Astrocyte of the cerebellum (primary cell): ENCODE data around the gene EHBP1L1.

Experiments
- DNase-seq: peaks from one replicate; pipeline ENCODE4 v3.0.0-alpha.2; 2011; ENCODE audit warnings: low read depth
- H3K4me3 ChIP-seq: 2 replicates; pipeline ENCODE4 v1.5.1; 2011; ENCODE audit warnings: mild to moderate bottlenecking, low read depth, low read length, moderate library complexity
- in situ Hi-C: cut with HindIII; loops from 2 replicates; pipeline ENCODE4 v1.10.0; 2017; ENCODE audit warnings: low sequenced_read_pairs
- TF ChIP-seq, protein P1 (sequence below): IDR thresholded peaks from 2 replicates; pipeline ENCODE4 v1.5.1; 2012; ENCODE audit warnings: low read length, low read depth, moderate library complexity, mild to moderate bottlenecking; ENCODE audit errors: missing control alignments

EHBP1L1 gene

DNA sequence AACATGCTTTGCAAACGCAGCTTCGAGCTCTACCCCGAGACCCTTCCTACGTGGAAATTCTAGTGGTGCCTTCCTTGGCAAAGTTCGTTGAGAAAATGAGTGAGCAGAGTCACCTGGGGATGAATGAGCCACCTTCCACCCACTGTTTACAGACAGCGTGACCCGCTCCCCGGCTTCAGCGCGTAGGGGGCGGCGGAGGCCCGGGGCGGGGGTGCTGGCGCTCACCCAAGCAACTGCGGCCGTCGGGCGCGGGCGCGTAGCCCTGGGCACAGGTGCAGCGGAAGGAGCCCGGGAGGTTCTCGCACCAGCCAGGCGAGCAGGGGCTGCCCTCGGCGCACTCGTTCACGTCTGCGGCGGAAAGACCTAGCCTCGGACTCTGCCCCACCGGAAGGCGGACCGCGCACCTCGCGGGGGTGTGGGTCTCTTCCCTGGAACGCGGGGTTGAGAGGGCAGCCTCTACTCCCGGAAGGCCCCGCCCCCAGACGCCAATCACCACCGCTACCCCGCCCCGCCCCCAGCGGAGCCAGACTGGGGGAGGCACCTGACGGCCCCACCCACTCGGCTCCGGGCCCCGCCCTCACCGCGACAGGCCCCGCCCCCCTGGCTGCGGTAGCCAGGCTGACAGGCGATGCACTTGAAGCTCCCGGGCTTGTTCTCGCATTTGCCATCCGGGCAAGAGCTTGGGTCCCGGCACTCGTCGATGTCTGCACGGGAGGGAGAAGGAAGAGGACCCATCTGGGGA, 29.5 kb upstream of the EHBP1L1 start:
- in situ Hi-C loops: no loop called here
- no peak overlapping the region for H3K4me3 ChIP-seq
- TF ChIP-seq, protein P1, sequence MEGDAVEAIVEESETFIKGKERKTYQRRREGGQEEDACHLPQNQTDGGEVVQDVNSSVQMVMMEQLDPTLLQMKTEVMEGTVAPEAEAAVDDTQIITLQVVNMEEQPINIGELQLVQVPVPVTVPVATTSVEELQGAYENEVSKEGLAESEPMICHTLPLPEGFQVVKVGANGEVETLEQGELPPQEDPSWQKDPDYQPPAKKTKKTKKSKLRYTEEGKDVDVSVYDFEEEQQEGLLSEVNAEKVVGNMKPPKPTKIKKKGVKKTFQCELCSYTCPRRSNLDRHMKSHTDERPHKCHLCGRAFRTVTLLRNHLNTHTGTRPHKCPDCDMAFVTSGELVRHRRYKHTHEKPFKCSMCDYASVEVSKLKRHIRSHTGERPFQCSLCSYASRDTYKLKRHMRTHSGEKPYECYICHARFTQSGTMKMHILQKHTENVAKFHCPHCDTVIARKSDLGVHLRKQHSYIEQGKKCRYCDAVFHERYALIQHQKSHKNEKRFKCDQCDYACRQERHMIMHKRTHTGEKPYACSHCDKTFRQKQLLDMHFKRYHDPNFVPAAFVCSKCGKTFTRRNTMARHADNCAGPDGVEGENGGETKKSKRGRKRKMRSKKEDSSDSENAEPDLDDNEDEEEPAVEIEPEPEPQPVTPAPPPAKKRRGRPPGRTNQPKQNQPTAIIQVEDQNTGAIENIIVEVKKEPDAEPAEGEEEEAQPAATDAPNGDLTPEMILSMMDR: no peak
- no peak for DNase-seq

DNA sequence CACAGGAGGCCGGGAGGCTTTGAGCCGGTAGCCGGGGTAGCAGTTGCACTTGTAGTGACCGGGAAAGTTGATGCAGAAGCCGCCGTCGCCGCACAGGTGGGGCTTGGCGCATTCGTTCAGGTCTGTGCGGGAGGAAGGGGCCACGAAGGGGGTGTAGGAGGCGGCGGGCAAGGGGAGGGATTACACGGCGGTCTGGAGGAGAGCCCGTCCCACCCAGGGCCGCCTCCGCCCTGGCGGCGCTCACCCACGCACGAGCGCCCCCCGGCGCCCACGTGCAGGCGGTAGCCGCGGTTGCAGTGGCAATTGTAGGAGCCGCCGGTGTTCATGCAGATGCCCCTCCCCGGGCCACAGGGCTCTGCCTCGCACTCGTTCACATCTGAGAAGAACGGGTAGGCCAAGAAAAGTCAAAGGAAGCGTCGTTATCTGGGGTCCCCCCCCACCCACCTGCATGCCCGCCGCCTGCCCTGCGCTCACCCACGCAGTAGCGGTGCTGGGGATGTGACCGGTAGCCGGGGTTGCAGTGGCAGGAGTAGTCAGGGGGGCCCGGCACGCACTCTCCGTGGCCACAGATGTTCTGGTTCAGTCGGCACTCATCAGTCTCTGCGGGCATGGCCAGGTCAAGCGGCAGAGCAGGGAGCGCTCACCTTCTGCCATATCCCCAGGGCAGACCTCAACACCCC, 28.3 kb upstream of the EHBP1L1 start:
- in situ Hi-C loops: no loop called here
- no peak overlapping the region for H3K4me3 ChIP-seq
- TF ChIP-seq, protein P1: no peak
- DNase-seq: no peak

DNA sequence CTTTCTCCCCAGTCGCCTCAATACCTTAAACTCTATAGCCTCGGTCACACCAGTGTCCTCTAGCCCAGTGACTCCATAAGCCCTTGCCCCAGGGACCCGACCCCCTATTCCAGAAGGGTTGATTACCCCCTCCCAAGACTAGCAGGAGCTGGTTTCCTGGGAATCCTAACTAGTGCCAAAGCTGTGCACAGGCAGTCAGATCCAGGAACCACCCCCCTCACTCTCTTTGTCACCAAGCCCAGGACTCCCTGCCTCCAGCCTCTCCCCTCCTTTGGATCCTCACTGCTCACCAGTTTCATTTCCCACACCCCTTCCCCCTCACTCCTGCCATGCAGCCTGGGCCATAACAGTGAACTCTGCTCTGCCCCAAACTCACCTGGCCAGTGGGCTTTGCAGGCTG, 27.5 kb upstream of the EHBP1L1 start:
- no peak for DNase-seq
- TF ChIP-seq, protein P1: no peak
- in situ Hi-C loops: no loop called here
- no peak overlapping the region for H3K4me3 ChIP-seq

DNA sequence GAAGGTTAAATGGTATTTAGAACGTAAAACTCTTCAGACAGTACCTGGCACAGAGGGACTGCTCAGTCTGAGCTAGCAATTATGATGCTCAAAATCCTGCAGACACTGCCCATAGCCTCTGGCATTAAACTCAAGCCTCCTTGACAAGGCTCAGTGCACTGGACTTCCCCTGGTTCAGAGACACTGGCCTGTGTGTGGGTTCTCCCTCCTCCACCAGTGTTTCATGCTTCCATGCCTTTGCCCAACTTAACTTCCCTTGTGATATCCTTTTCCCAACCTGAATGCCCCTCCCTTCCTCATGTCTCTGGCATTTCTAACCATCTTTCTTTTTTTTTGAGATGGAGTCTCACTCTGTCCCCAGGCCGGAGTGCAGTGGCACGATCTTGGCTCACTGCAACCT, 26.8 kb upstream of the EHBP1L1 start:
- in situ Hi-C loops: no loop called here
- H3K4me3 ChIP-seq: no peak overlapping the region
- TF ChIP-seq, protein P1: no peak
- no peak for DNase-seq

DNA sequence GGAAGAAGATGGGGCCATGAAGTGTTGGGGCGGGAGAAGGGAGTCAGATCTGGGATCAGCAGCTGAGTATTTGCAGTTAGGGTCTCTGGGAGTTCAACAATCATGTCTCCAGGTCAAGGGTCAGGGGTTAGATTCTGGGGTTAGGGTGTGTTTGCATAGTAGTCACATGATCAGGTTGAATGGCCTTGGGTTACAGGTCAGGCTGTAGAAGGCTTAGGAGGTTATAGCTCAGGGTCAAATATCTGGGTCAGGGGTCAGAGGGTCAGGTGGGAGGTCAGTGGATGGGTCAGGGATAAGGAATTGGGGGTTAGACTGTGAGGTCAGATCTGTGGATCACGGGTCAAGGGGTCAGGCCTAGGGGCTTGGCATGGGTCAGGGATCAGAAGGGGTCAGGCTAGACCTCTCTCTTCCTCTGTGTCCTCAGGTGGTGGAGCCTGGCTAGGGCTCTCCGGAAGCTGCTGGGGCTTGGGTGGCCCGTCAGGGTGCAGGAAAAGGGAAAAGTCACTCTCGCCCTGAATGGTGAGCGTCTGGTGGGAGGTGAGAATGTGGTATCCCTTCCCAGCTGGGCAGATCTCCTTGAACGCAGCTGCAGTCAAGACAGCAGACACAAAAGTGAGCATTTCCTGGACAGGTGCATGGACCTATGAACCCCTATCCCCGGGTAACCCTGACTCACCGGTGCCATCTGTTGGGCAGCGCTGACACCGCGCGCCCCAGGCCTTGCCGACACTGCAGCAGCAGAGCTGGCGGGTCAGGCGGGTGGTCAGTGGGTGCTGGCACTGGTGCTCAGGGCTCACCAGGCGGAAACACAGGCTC, 24.1 kb upstream of the EHBP1L1 start:
- DNase-seq: no peak
- in situ Hi-C loops: no loop called here

More for the DNA sequence above, 24.1 kb upstream of the EHBP1L1 start:
- H3K4me3 ChIP-seq: no peak overlapping the region
- TF ChIP-seq, protein P1: peak; percentile 57
